ENCODE data around the gene DPP10.
"Not testable (repeated sequence)": the region's sequence is repeated elsewhere in the genome, so short reads cannot be mapped to it uniquely, and the experiment has no call there.

Gene DPP10

GRCh38 chr2:114843963-114844362 lies 401.5 kb downstream of the DPP10 start:
- no peak for DNase-seq

- no peak for DNase-seq
Observed at GRCh38 chr2:114857196-114857595, 414.8 kb downstream of the DPP10 start.

DNA sequence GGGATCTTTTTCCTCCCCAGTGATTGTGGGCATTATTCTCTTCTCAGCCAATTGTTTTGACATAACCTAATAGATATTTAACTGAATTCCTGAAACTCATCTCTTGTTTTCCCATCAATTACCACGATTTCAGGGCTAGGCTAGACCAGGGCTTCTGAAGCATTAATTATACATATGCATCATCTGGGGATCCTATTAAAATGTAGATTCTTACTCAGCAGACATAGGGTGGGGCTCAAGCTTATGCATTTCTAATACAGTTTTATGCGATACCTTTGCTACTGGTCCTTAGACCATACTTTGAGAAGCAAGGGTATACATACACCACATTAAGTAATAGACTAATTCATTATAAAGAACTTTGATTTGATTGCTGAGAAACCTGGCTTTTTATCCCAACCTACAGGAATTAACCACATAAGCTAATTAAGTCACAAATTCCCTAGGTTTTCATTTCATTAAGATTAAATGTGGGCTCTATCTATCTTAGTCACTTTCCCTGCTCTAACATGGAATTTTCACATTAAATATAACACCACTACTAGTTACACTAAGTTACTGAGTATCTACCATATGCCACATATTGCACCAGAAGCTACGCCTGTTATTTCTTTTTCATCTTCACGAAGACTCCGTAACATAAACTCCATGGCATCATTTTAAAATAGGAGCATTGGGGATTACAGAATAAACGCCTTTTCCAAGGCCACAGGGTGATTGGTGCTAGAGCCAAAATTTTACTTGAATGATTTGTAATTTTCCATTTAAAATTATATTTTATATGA lies 417.5 kb downstream of the DPP10 start:
- no peak for DNase-seq

GRCh38 chr2:114862243-114862642 lies 419.8 kb downstream of the DPP10 start:
- DNase-seq, result no peak

DNA sequence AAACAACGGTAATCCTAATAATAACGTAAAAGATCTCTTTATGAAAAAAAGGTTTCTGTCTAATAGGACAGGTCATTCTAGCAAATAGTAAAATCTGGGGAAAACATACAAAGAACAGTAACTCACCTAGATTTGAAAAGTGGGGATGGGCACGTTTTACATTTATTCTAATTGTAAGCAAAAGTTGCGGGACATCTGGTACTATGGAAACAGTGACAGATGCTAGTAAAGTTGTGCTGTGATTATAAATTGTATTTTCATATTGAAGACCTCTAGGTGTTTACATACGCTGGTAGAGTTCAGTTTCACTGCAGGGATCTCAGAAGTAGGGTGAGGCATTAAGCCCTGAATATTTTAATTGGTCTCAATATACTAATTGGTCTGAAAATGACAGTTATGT lies 422.5 kb downstream of the DPP10 start:
- DNase-seq, result no peak

DNA sequence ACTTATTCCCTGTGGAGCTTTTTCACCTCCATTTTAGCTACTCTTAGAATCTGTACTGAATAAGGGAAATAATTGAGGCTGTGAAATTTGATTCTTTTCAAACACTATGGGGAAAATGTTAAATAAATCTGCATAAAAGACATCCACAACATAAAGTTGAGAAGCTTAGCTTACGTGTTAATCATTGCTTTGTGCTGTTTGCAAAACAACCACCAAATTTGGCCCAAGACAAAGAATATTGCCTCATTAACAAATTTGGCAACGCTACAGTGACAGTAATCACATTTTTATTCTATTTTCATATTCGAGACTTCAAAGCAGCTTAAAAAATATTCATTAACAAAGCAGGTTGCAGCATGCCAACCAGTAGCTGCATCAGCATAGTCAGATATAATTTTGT lies 437.6 kb downstream of the DPP10 start:
- DNase-seq, result no peak

DNA sequence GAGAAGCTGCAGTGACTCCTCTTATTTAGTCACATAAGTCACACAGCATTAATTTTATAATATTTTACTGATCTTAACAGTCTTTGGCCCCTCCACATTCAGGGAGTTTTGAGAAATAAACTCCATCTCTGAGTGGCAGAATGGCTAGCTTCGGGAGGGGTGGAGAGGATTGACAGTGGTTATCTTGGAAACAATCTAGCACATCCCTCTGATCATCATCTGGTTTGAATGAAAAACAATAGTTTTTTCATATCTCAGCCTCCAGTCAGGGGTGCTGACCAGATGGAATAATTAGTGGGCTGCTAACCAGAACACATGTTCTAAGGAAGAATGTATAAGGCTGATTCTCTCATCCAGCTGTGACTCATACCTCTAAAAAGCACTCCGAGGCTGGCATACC lies 477.5 kb downstream of the DPP10 start:
- no peak for DNase-seq

DNA sequence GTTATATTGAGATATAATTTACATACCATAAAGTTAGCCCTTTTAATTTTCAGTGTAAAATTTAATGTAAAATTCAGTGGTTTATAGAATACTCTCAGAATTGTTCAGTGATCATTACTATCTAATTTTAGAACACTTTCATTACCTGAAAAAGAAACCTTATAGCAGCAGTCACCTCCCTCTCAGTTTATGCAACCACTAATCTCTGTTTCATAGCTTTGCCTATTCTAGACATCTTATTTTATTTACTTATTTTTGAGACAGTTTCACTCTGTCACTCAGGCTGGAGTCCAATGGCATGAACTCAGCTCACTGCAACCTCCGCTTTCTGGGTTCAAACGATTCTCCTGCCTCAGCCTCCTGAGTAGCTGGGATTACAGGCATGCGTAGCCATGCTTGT lies 479.6 kb downstream of the DPP10 start:
- no peak for DNase-seq

GRCh38 chr2:114925296-114926255 lies 483.1 kb downstream of the DPP10 start:
- no peak for DNase-seq

DNA sequence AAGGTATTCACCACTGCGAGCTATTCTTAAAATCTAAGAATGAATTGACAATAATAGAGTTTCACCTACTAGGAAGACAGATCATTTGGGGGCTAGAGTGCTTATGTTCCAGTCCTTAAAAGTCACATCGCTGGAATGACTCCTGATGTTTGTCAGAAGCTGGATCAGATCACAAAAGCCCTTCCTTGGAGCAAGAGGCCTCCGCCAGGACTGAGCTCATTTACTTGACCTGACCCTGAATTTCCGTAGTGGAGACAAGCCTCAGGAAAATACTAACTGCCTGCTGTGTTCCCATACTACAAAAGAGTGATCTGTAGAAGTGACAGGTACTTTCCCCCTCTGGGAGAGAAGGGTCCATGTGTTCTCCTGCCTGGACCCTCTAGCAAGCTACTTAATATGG lies 483.9 kb downstream of the DPP10 start:
- DNase-seq, result no peak

GRCh38 chr2:114929225-114929624 lies 486.8 kb downstream of the DPP10 start:
- DNase-seq, result no peak

- DNase-seq, result no peak
Observed at GRCh38 chr2:114933671-114934241, 491.3 kb downstream of the DPP10 start.

DNA sequence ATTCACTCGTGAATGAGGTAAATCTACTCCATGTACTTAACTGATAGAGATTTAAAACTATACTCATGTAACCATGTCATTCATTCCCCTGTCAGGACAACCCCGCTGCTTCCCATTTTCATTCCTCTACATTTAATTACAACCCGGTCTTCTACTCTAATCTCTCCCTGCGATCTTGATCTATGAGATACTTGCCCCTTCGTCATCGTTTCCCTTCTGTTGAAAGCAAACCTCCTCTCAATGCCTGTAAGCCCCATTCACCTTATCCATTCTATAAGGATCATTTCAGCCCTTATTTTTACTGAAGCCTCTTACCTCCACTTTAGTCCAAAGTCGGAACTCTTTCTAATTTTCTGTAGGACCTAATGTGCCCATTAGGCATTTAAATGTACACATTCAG lies 492.6 kb downstream of the DPP10 start:
- no peak for DNase-seq

DNA sequence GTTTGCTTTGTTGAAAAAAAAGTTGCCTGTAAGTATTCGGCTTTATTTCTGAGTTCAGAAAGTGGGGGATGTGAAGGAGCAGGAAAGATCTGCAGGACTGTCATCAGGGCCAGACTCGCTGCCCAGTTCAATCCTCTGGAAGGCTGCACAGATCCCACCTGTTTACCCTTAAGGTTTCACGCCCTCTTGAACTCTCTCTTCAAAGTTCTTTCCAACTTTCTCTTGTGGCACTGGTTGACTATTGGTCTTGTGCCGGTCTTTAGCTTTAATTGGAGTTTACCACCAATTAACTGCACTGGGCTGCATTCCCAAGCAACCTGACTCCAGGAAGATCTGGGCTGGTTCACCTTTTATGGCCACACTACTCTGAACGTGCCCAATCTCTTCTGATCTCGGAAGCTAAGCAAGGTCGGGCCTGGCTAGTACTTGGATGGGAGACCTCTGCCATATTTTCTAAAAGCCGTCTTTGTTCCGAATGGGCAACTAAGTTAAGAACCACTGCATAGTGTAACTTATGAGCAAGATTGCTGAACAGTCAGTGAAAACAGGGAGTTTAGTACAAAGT lies 495.0 kb downstream of the DPP10 start:
- no peak for DNase-seq

DNA sequence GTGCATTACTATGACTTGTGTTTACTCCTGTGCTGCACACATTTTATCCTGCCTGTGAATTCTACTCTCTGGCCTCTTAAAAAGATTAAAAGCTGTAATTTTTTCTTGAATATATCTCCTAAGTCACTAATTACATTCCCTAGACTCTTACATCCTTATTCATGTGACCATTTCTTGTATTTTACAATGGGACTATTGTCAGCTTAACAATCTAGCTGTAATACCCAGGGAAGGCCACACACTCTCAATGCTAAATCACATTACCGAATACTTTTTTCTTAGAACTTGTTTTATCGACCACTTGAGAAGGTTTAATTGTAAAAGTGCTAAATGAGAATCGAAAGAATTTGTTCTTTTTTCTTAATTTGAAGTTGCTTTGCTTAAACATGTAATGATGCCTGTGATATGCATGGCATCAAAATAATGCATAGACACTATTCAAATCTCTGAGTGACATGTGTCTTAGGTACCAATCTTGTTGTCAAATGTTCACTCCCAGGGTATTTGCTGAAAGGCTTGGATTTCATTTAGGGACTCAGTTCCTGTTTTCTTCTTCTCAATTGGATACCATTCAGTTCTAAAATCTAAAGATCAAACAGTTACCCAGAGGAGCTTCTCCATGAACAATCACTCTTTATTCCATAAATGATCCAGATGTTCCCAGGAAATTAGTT lies 498.5 kb downstream of the DPP10 start:
- no peak for DNase-seq

- DNase-seq, result no peak
Observed at GRCh38 chr2:114949228-114949804, 506.9 kb downstream of the DPP10 start.

- DNase-seq, result no peak
Observed at GRCh38 chr2:114960389-114960788, 517.9 kb downstream of the DPP10 start.

DNA sequence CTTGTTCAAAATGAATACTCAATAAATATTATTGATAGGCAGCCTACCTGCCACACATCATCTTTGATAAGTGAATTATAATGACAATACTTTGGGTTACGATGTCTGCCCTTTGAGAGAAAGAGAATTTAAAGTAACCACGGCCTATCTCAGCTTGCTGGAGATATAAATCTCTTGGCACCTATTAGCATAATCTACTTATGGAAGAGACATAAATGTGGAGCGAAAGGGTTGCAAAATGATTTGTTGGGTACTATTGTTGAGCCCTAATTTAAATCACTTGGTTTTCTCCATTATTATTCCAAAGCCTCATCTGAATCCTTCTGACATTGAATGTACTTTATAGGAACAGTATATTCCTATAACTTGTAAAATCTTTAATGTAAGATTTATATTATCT lies 520.1 kb downstream of the DPP10 start:
- DNase-seq, result no peak

DNA sequence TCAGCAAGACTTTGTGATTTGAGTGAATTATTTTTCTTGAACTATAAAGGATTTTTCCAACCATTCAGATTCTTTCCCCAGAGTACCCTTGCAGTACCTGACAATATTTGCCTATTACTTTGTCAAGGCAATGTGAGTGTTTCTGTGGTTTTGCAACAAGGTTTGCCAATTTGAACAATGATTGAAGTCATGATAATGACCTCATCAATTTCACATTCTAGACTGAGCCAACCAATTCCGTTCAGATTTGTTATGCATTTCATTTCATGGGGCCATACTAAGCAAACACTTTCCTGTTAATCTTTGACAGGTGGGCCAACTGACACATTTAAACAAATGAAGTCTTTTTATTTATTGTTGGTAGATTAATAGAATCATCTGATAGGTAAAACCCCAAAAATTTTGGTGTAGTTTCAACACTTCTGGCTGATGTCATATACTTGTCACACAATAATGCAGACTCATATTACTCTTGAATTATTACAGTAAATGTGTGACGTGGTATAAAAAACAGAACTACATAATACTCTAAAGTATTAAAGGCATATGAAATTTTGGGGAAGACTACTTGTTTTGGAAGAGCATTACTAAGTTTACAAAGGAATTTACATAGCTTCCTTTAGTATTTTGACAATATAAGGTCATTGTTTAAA lies 526.4 kb downstream of the DPP10 start:
- no peak for DNase-seq

- DNase-seq, result not testable (repeated sequence)
Observed at GRCh38 chr2:115004321-115004720, 561.9 kb downstream of the DPP10 start.

DNA sequence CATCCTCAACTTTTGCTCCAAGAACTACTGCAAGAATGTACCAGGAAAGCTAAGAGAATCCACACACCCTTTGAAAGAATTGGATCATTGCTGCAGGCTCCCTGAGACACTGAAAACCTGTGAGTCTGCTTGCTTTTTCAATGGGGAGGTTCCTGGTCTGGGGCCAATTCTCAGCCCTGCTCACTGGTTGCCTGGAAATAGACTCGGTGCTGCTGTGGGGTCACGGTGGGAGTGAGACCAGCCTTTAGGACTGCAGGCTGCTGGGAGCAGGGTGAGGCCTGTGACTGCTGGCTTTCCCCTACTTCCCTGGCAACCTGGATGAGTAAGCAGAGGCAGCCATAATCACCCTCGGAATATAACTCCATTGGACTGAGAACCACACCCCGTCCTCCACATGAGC lies 569.3 kb downstream of the DPP10 start:
- no peak for DNase-seq

DNA sequence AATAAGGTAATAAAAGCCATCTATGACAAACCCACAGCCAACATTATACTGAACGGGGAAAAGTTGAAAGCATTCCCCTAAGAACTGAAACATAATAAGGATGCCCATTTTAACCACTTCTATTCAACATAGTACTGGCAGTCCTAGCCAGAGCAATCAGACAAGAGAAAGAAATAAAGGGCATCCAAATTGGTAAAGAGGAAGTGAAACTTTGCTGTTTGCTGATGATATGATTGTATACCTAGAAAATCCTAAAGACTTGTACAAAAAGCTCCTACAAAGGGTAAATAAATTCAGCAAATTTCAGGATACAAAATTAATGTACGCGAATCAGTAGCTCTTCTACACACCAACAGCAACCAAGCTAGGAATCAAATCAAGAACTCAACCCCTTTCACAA lies 579.6 kb downstream of the DPP10 start:
- not testable (repeated sequence) for DNase-seq

Data from activated CD8-positive, alpha-beta memory T cell treated with anti-CD3 and anti-CD28 coated beads, Interleukin-2, amount 50 U/mL, for 4 hours (primary cell).